ENCODE measurements around the gene TNFRSF6B. TPM values are rescaled to one million over a fixed set of nuclear protein-coding genes. Genes with fewer than 3 reads are reported as not detected.

TNFRSF6B gene
- total RNA-seq, 5 donors from 2014 or later (not counting 1 experiment from before 2014, with no cell fraction given) = 0.37 to 1.5 (median 0.91) TPM; not detected in 1

DNA sequence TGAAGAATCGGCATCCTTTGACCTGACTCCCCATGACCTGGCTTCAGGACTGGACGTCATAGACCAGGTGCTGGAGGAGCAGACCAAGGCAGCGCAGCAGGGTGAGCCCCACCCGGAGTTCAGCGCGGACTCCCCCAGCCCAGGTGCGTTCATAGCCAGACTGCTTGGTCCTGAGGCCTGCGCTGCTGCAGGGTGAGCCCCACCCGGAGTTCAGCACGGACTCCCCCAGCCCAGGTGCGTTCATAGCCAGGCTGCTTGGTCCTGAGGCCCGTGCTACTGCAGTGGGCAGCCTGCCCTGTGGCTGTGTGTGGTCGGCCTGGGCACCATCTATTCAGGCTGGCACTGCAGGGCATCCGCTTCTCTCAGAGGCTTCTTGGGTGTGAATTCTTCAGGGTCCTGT lies 22.5 kb upstream of the TNFRSF6B start:
- no peaks in the 10 kb centered on the region for H3K4me1 ChIP-seq (ENCODE audit: control insufficient read depth in 1 of 2, extremely low read depth in 1 of 2, insufficient read depth in 2 of 2, low read length in 2 of 2)
- ChIA-PET CTCF (no interaction called here), POLR2A (no interaction called here)
- DNase-seq = no peak
- no peaks in the 10 kb centered on the region for H3K9me3 ChIP-seq
- 98% methylated on average over 13 of the region's 14 CpGs for WGBS (ENCODE audit: insufficient coverage)
- no peak overlapping the region for H3K27ac Mint-ChIP-seq
- H3K27ac ChIP-seq (ENCODE audit: low read length) = no peak overlapping the region
- H3K4me3 ChIP-seq (ENCODE audit: control insufficient read depth in 1 of 2, extremely low read depth in 1 of 2, low read length in 1 of 2) = no peak overlapping the region
- H3K36me3 ChIP-seq (ENCODE audit: control insufficient read depth in 2 of 2, extremely low read depth in 1 of 2, insufficient read depth in 1 of 2, low read length in 1 of 2) = peaks cover 10 to 16% of the 10 kb centered on the region in 2 donors
- no peaks in the 10 kb centered on the region for H3K9me3 Mint-ChIP-seq
- peaks cover 20% of the 10 kb centered on the region for H3K36me3 Mint-ChIP-seq
- H3K27me3 ChIP-seq (replicated peaks in 1 of 2; ENCODE audit: control insufficient read depth in 2 of 2, extremely low read depth in 1 of 2, insufficient read depth in 2 of 2, low read length in 1 of 2) = no peaks in the 10 kb centered on the region
- ATAC-seq (replicated peaks in 1 of 4) = no peak
- H3K4me1 Mint-ChIP-seq = no peaks in the 10 kb centered on the region
- H3K4me3 Mint-ChIP-seq = no peak overlapping the region
- H3K27me3 Mint-ChIP-seq = no peaks in the 10 kb centered on the region

DNA sequence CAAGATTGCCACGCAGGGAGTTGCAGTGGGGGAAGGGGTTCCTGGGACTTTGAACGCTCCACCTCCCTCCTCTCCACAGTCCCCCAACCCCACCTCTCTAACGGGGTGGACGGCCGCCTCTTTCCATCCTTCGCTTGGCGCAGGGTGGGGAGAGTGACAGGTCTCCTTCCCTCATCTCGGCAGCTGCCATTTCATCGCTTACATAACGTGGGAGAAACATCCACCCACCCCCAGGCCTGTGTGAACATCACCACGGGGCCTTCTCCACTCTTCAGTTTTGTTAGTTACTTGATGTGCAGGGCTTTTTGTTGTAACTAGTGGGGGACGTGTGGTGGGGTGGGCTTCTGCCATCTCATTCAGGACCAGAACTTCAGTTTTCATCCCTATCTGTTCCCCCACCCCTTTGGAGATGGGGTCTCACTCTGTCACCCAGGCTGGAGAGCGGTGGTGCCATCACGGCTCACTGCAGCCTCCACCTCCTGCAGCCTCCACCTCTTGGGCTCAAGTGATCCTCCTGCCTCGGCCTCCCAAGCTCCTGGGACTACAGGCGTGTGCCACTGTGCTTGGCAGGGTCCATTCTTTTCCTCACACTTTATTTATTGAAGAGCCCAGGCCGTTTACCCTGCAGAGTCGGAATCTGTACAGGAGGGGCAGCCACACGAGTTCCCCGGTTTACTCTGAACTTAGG lies 20.6 kb upstream of the TNFRSF6B start:
- H3K36me3 ChIP-seq (ENCODE audit: control insufficient read depth in 2 of 2, extremely low read depth in 1 of 2, insufficient read depth in 1 of 2, low read length in 1 of 2) = peaks cover 10 to 21% of the 10 kb centered on the region in 2 donors
- H3K4me1 ChIP-seq (ENCODE audit: control insufficient read depth in 1 of 2, extremely low read depth in 1 of 2, insufficient read depth in 2 of 2, low read length in 2 of 2) = no peaks in the 10 kb centered on the region
- H3K27ac Mint-ChIP-seq = no peak overlapping the region
- H3K9me3 Mint-ChIP-seq = no peaks in the 10 kb centered on the region
- DNase-seq = no peak
- no peak for ATAC-seq (replicated peaks in 1 of 4)
- H3K4me1 Mint-ChIP-seq = no peaks in the 10 kb centered on the region
- ChIA-PET CTCF (no interaction called here), POLR2A (no interaction called here)
- no peaks in the 10 kb centered on the region for H3K9me3 ChIP-seq
- no peaks in the 10 kb centered on the region for H3K27me3 ChIP-seq (replicated peaks in 1 of 2; ENCODE audit: control insufficient read depth in 2 of 2, extremely low read depth in 1 of 2, insufficient read depth in 2 of 2, low read length in 1 of 2)
- H3K4me3 Mint-ChIP-seq = no peak overlapping the region
- peaks cover 14% of the 10 kb centered on the region for H3K36me3 Mint-ChIP-seq
- 100% methylated on average over 7 of the region's 20 CpGs for WGBS (ENCODE audit: insufficient coverage)
- H3K27me3 Mint-ChIP-seq = no peaks in the 10 kb centered on the region
- no peak overlapping the region for H3K27ac ChIP-seq (ENCODE audit: low read length)
- no peak overlapping the region for H3K4me3 ChIP-seq (ENCODE audit: control insufficient read depth in 1 of 2, extremely low read depth in 1 of 2, low read length in 1 of 2)

DNA sequence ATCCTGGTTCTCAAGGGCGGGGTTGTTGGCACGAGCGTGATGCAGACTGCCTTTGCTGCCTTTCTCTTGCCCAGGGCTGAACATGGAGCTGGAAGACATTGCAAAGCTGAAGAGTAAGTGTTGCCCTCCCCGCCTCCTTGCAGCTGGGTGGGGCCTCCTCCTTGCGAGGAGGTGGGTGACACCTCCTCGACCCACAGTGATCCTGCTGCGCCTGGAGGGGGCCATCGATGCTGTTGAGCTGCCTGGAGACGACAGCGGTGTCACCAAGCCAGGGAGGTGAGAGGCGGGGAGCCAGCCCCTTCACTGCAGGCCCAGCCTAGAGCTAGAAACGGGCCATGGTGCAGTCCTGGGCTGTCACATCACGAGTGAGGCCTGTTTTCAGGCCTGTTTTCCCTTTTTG lies 18.4 kb upstream of the TNFRSF6B start:
- Histone ChIP-seq H3K9me3 (no peaks in the 10 kb centered on the region), H3K27ac (ENCODE audit: low read length) (no peak overlapping the region), H3K4me1 (ENCODE audit: control insufficient read depth in 1 of 2, extremely low read depth in 1 of 2, insufficient read depth in 2 of 2, low read length in 2 of 2) (no peaks in the 10 kb centered on the region), H3K27me3 (replicated peaks in 1 of 2; ENCODE audit: control insufficient read depth in 2 of 2, extremely low read depth in 1 of 2, insufficient read depth in 2 of 2, low read length in 1 of 2) (no peaks in the 10 kb centered on the region), H3K36me3 (ENCODE audit: control insufficient read depth in 2 of 2, extremely low read depth in 1 of 2, insufficient read depth in 1 of 2, low read length in 1 of 2) (peaks cover 6 to 19% of the 10 kb centered on the region in 2 donors), H3K4me3 (ENCODE audit: control insufficient read depth in 1 of 2, extremely low read depth in 1 of 2, low read length in 1 of 2) (no peak overlapping the region)
- Mint-ChIP-seq H3K4me1 (no peaks in the 10 kb centered on the region), H3K27ac (no peak overlapping the region), H3K27me3 (no peaks in the 10 kb centered on the region), H3K4me3 (no peak overlapping the region), H3K36me3 (peaks cover 14% of the 10 kb centered on the region), H3K9me3 (no peaks in the 10 kb centered on the region)
- DNase-seq (no peak), ATAC-seq (replicated peaks in 1 of 4) (no peak)
- WGBS (ENCODE audit: insufficient coverage) = 92% methylated on average over 10 of the region's 13 CpGs
- CTCF ChIA-PET = no interaction called here
- POLR2A ChIA-PET = no interaction called here

DNA sequence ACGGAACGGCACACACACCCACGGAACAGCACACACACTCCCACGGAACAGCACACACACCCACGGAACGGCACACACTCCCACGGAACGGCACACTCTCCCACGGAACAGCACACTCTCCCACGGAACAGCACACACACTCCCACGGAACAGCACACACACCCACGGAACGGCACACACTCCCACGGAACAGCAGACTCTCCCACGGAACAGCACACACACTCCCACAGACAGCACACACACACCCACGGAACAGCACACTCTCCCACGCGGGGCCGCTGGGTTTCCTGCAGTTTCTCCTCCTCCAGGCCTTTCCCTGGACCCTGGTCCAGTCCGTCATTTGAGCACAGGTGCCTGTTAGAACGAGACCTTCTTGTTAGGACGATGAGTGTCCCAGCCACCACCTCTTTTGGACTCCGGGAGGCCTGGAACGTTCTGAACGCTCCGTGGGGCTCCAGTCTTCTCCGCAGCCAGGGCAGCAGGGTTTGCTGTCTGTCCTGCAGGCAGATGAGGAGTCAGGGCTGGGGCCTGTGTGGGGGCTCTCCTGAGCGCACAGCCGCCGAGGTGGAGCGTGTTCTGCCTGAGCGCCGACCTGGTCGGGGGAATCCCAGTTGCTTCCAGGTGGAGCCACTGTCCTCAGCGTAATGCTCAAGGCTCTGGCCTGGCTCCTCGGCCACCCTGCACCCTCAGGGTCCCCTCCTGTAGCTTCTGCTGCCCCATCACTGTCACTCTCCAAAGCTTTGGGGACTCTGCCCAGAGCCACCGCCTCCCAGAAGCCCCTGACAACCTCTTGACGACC lies 17.6 kb upstream of the TNFRSF6B start:
- Histone ChIP-seq H3K4me1 (ENCODE audit: control insufficient read depth in 1 of 2, extremely low read depth in 1 of 2, insufficient read depth in 2 of 2, low read length in 2 of 2) (no peaks in the 10 kb centered on the region), H3K9me3 (no peaks in the 10 kb centered on the region), H3K4me3 (ENCODE audit: control insufficient read depth in 1 of 2, extremely low read depth in 1 of 2, low read length in 1 of 2) (no peak overlapping the region), H3K27me3 (replicated peaks in 1 of 2; ENCODE audit: control insufficient read depth in 2 of 2, extremely low read depth in 1 of 2, insufficient read depth in 2 of 2, low read length in 1 of 2) (no peaks in the 10 kb centered on the region), H3K27ac (ENCODE audit: low read length) (no peak overlapping the region), H3K36me3 (ENCODE audit: control insufficient read depth in 2 of 2, extremely low read depth in 1 of 2, insufficient read depth in 1 of 2, low read length in 1 of 2) (peaks cover 4 to 16% of the 10 kb centered on the region in 2 donors)
- ATAC-seq (replicated peaks in 1 of 4) = no peak
- H3K27ac Mint-ChIP-seq = no peak overlapping the region
- DNase-seq = no peak
- no peaks in the 10 kb centered on the region for H3K27me3 Mint-ChIP-seq
- POLR2A ChIA-PET = no interaction called here
- no peaks in the 10 kb centered on the region for H3K4me1 Mint-ChIP-seq
- CTCF ChIA-PET = no interaction called here
- H3K9me3 Mint-ChIP-seq = no peaks in the 10 kb centered on the region
- H3K36me3 Mint-ChIP-seq = peaks cover 14% of the 10 kb centered on the region
- WGBS (ENCODE audit: insufficient coverage) = 92% methylated on average over 37 of the region's 38 CpGs
- H3K4me3 Mint-ChIP-seq = no peak overlapping the region

DNA sequence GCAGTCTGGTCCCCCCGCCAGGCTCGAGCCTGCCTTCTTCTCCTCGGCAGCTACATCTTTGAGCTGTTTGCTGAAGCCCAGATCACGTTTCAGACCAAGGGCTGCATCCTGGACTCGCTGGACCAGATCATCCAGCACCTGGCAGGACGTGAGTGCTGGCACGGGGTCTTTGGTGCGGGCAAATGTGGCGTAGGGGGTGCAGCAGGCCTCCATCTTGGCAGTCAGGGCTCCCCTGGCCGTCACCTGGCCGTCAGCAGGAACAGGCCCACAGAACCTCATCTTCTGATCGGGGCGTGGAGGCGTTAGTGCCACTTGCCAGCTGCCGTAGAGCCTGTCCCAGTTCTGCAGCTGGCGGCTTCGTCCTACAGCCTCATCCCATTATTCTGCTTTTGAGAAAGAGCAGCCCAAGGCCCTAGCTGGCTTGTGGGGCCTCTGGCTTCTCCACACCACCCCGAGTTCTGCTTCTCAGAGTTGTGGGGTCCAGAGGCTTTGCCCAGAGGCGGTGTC lies 16.6 kb upstream of the TNFRSF6B start:
- H3K27ac Mint-ChIP-seq = no peak overlapping the region
- no peaks in the 10 kb centered on the region for H3K9me3 Mint-ChIP-seq
- no peak overlapping the region for H3K27ac ChIP-seq (ENCODE audit: low read length)
- H3K36me3 ChIP-seq (ENCODE audit: control insufficient read depth in 2 of 2, extremely low read depth in 1 of 2, insufficient read depth in 1 of 2, low read length in 1 of 2) = peaks cover 3 to 12% of the 10 kb centered on the region in 2 donors
- 97% methylated on average over 17 of the region's 19 CpGs for WGBS (ENCODE audit: insufficient coverage)
- ChIA-PET CTCF (no interaction called here), POLR2A (no interaction called here)
- peaks cover 14% of the 10 kb centered on the region for H3K36me3 Mint-ChIP-seq
- no peaks in the 10 kb centered on the region for H3K4me1 ChIP-seq (ENCODE audit: control insufficient read depth in 1 of 2, extremely low read depth in 1 of 2, insufficient read depth in 2 of 2, low read length in 2 of 2)
- H3K9me3 ChIP-seq = no peaks in the 10 kb centered on the region
- no peak overlapping the region for H3K4me3 Mint-ChIP-seq
- DNase-seq = no peak
- ATAC-seq (replicated peaks in 1 of 4) = no peak
- H3K27me3 Mint-ChIP-seq = no peaks in the 10 kb centered on the region
- no peak overlapping the region for H3K4me3 ChIP-seq (ENCODE audit: control insufficient read depth in 1 of 2, extremely low read depth in 1 of 2, low read length in 1 of 2)
- H3K27me3 ChIP-seq (replicated peaks in 1 of 2; ENCODE audit: control insufficient read depth in 2 of 2, extremely low read depth in 1 of 2, insufficient read depth in 2 of 2, low read length in 1 of 2) = no peaks in the 10 kb centered on the region
- no peaks in the 10 kb centered on the region for H3K4me1 Mint-ChIP-seq

DNA sequence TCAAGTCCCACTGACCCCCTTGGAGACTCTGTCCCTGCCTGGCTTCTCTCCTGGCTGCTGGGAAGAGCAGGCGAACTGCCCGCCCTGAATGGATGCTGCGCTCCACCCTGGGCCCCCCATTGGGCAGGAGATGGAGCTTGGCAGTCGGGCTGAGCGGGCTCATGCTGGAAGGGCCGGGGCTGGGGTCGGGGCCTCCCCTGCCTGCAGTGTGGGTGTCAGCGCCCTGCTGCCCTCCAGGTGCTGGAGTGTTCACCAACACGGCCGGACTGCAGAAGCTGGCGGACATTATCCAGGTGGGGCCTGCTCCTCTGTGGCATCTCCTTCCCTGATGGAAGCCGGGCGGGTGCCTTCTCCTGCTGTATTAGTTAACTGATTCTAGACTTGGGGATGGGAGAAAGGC lies 16.0 kb upstream of the TNFRSF6B start:
- Mint-ChIP-seq H3K9me3 (no peaks in the 10 kb centered on the region), H3K36me3 (peaks cover 13% of the 10 kb centered on the region), H3K27me3 (no peaks in the 10 kb centered on the region), H3K27ac (no peak overlapping the region), H3K4me3 (no peak overlapping the region), H3K4me1 (no peaks in the 10 kb centered on the region)
- WGBS (ENCODE audit: insufficient coverage) = 96% methylated on average over 10 of the region's 13 CpGs
- Histone ChIP-seq H3K9me3 (no peaks in the 10 kb centered on the region), H3K36me3 (ENCODE audit: control insufficient read depth in 2 of 2, extremely low read depth in 1 of 2, insufficient read depth in 1 of 2, low read length in 1 of 2) (peaks cover 3 to 12% of the 10 kb centered on the region in 2 donors), H3K4me3 (ENCODE audit: control insufficient read depth in 1 of 2, extremely low read depth in 1 of 2, low read length in 1 of 2) (no peak overlapping the region), H3K27me3 (replicated peaks in 1 of 2; ENCODE audit: control insufficient read depth in 2 of 2, extremely low read depth in 1 of 2, insufficient read depth in 2 of 2, low read length in 1 of 2) (no peaks in the 10 kb centered on the region), H3K27ac (ENCODE audit: low read length) (no peak overlapping the region), H3K4me1 (ENCODE audit: control insufficient read depth in 1 of 2, extremely low read depth in 1 of 2, insufficient read depth in 2 of 2, low read length in 2 of 2) (no peaks in the 10 kb centered on the region)
- no peak for DNase-seq
- ChIA-PET CTCF (no interaction called here), POLR2A (no interaction called here)
- no peak for ATAC-seq (replicated peaks in 1 of 4)
